Measurements from ENCODE around the gene ALDH5A1. TPM values are rescaled to one million over a fixed set of nuclear protein-coding genes. Genes with fewer than 3 reads are reported as not detected.

Gene ALDH5A1
- total and polyA plus RNA-seq, 2 donors from 2014 or later: 10.4 to 11.0 TPM

DNA sequence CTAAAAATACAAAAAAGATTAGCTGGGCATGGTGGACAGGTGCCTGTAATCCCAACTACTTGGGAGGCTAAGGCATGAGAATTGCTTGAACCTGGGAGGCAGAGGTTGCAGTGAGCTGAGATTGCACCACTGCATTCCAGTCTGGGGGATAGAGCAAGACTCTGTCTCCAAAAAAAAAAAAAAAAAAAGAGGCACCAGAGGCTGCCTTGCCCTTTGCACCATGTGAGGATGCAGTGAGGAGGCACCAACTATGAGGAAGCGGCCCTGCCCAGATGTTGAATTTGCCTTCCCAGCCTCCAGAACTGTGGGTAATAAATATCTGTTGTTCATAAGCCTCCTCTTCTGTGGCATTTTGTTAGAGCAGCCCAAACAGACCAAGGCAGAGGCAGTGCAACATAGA lies 54.4 kb downstream of the ALDH5A1 start:
- no peaks in the 10 kb centered on the region for H3K36me3 ChIP-seq (ENCODE audit: control insufficient read depth in 2 of 3, insufficient read depth in 3 of 3, low read length in 3 of 3)
- H3K4me1 ChIP-seq (ENCODE audit: control insufficient read depth in 2 of 3, insufficient read depth in 2 of 3, low read depth in 1 of 3, low read length in 3 of 3): no peaks in the 10 kb centered on the region
- DNase-seq: no peak
- no peak overlapping the region for H3K9ac ChIP-seq (ENCODE audit: low read length in 3 of 3)
- TF ChIP-seq CTCF (IDR thresholded peaks at IDR 0.05; ENCODE audit: borderline replicate concordance, extremely low read depth, insufficient read depth): no peak
- intact Hi-C loops (cut with DNase I): no loop called here
- H3K27ac ChIP-seq (ENCODE audit: low read depth in 2 of 2, low read length in 2 of 2): no peak overlapping the region
- no peaks in the 10 kb centered on the region for H3K9me3 ChIP-seq (ENCODE audit: control insufficient read depth in 2 of 3, insufficient read depth in 1 of 3, low read length in 3 of 3)
- no peak for FAIRE-seq
- no peak overlapping the region for H3K4me3 ChIP-seq (ENCODE audit: low read length in 3 of 3)
- H3K27me3 ChIP-seq (ENCODE audit: control insufficient read depth, insufficient read depth, low read length): no peaks in the 10 kb centered on the region

- no peak for DNase-seq
- intact Hi-C loops (cut with DNase I): no loop called here
- no peak overlapping the region for H3K4me3 ChIP-seq (ENCODE audit: low read length in 3 of 3)
- H3K9ac ChIP-seq (ENCODE audit: low read length in 3 of 3): no peak overlapping the region
- H3K9me3 ChIP-seq (ENCODE audit: control insufficient read depth in 2 of 3, insufficient read depth in 1 of 3, low read length in 3 of 3): no peaks in the 10 kb centered on the region
- FAIRE-seq: no peak
- no peaks in the 10 kb centered on the region for H3K36me3 ChIP-seq (ENCODE audit: control insufficient read depth in 2 of 3, insufficient read depth in 3 of 3, low read length in 3 of 3)
- no peak overlapping the region for H3K27ac ChIP-seq (ENCODE audit: low read depth in 2 of 2, low read length in 2 of 2)
- H3K4me1 ChIP-seq (ENCODE audit: control insufficient read depth in 2 of 3, insufficient read depth in 2 of 3, low read depth in 1 of 3, low read length in 3 of 3): no peaks in the 10 kb centered on the region
- TF ChIP-seq CTCF (IDR thresholded peaks at IDR 0.05; ENCODE audit: borderline replicate concordance, extremely low read depth, insufficient read depth): no peak
- H3K27me3 ChIP-seq (ENCODE audit: control insufficient read depth, insufficient read depth, low read length): no peaks in the 10 kb centered on the region
Measured at GRCh38 chr6:24549674-24550353, 55.0 kb downstream of the ALDH5A1 start.

DNA sequence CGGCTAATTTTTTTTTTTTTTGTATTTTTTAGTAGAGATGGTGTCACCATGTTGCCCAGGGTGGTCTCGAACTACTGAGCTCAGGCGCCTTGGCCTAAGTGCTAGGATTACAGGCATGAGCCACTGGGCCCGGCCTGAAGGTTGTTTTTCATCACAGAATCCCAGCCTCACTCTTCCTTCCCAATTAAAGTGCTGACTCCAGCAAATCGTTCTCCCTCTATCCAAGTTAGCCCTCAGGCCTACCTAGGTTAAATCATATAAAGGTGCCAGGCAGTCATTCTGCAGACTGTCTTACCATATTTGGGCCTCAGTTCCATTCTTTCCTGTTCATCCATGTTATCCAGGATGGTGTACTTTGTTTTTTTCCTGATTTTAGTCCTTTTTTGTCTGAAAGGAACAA lies 56.4 kb downstream of the ALDH5A1 start:
- no peak overlapping the region for H3K9ac ChIP-seq (ENCODE audit: low read length in 3 of 3)
- intact Hi-C loops (cut with DNase I): no loop called here
- no peaks in the 10 kb centered on the region for H3K4me1 ChIP-seq (ENCODE audit: control insufficient read depth in 2 of 3, insufficient read depth in 2 of 3, low read depth in 1 of 3, low read length in 3 of 3)
- H3K36me3 ChIP-seq (ENCODE audit: control insufficient read depth in 2 of 3, insufficient read depth in 3 of 3, low read length in 3 of 3): no peaks in the 10 kb centered on the region
- FAIRE-seq (no peak), DNase-seq (no peak)
- TF ChIP-seq CTCF (IDR thresholded peaks at IDR 0.05; ENCODE audit: borderline replicate concordance, extremely low read depth, insufficient read depth): no peak
- H3K27me3 ChIP-seq (ENCODE audit: control insufficient read depth, insufficient read depth, low read length): no peaks in the 10 kb centered on the region
- H3K9me3 ChIP-seq (ENCODE audit: control insufficient read depth in 2 of 3, insufficient read depth in 1 of 3, low read length in 3 of 3): no peaks in the 10 kb centered on the region
- H3K27ac ChIP-seq (ENCODE audit: low read depth in 2 of 2, low read length in 2 of 2): no peak overlapping the region
- H3K4me3 ChIP-seq (ENCODE audit: low read length in 3 of 3): no peak overlapping the region

DNA sequence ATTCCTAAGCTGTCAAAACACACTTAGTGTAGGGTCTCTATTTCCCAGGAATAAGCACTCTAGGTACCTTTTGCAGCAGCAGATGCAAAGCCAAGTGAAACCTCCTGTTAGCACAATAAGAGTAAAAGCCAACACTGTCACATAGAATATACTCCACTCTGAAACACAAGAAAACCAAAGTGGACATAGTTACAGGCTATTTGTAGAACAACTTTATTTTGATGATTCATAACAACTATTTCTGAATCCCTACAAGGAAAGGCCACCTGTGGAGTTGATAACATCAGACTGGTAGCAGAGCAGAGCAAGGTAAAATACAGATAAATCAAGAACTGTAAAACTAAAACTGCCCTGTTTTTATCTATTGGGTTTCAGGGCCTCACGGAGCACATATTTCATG lies 59.7 kb downstream of the ALDH5A1 start:
- H3K36me3 ChIP-seq (ENCODE audit: control insufficient read depth in 2 of 3, insufficient read depth in 3 of 3, low read length in 3 of 3): no peaks in the 10 kb centered on the region
- TF ChIP-seq CTCF (IDR thresholded peaks at IDR 0.05; ENCODE audit: borderline replicate concordance, extremely low read depth, insufficient read depth): no peak

More for the DNA sequence above, 59.7 kb downstream of the ALDH5A1 start:
- intact Hi-C loops (cut with DNase I): no loop called here
- Histone ChIP-seq H3K4me1 (ENCODE audit: control insufficient read depth in 2 of 3, insufficient read depth in 2 of 3, low read depth in 1 of 3, low read length in 3 of 3) (no peaks in the 10 kb centered on the region), H3K9me3 (ENCODE audit: control insufficient read depth in 2 of 3, insufficient read depth in 1 of 3, low read length in 3 of 3) (no peaks in the 10 kb centered on the region), H3K27ac (ENCODE audit: low read depth in 2 of 2, low read length in 2 of 2) (no peak overlapping the region), H3K4me3 (ENCODE audit: low read length in 3 of 3) (no peak overlapping the region), H3K9ac (ENCODE audit: low read length in 3 of 3) (no peak overlapping the region), H3K27me3 (ENCODE audit: control insufficient read depth, insufficient read depth, low read length) (no peaks in the 10 kb centered on the region)
- FAIRE-seq: no peak
- DNase-seq: no peak

Measured in kidney (tissue), 14 donors.